Medulla oblongata (tissue), 1 donor: Measurements from ENCODE around the gene METRN.
"Not testable (repeated sequence)": the region's sequence is repeated elsewhere in the genome, so short reads cannot be mapped to it uniquely, and the experiment has no call there.

Experiments
- DNase-seq: peaks from one replicate; pipeline ENCODE4 v3.0.0-alpha.2; 2015; ENCODE audit errors: extremely low spot score

METRN gene

DNA sequence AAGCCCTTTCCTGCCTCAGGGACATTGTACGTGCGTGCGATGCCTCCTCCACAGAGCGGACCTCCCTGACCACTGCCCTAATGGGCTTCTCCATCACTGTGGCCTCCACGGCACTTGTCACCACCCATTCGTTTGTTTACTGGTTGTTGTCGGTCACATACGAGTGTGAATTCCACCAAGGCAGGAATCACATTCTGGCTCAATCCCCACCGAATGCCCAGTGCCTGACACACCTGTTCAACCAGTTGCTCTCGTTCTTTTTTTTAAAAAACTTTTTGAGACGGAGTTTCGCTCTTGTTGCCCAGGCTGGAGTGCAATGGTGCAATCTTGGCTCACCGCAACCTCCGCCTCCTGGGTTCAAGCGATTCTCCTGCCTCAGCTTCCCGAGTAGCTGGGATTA lies 23.7 kb upstream of the METRN start:
- not testable (repeated sequence) for DNase-seq

DNA sequence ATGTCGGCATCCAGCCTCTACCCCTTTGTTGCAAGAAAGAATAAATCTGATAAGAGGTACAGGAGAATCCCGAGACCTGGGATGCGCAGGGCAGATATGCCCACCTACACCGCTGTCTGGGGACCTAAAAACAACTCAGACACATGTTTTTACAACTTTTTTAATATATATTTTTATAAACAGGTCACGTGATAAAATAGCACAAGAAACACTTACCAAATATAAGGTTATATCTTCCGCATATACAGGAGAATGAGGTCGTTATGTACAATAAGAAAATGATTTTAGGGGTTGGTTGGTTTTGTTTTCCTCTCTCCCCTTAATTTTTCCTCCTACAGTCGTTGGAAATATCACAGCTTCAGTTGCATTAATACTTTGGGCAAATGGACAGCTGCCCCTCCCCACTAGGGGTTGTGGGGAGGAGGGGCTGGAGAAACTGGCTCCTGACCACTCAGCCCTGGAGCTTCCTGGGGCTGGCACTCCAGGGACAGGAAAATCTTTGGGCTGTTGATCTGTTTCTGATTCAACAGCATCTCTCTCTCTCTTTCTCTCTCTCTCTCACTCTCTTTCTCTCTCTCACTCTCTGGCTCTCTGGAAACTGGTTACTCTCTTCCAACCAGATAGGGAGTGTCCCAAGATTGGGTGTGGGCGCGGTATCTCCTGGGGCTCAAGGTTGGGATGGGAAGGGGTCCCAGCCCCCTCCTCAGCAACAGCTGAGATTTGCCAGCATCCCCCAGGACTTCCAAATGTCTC lies 22.4 kb upstream of the METRN start:
- no peak for DNase-seq

DNA sequence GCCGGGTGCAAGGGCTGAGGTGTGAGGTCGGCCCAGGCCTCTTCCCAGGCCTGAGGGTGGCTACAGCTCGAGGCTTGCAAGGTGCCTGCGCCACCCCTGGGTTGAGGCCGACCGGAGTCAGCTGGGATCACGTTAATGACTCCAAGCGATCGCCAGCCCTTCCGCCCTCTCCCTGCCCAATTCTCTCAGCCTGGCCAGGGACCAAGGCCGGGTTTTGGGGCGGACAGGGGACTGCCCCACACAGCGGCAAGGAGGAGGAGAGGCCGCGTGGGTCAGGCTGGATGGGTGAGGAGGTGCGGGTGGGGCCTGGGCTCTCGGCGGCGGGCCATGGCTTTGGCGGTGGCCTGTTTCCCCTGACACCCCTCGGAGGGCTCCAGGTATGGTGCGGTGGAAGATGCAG lies 21.6 kb upstream of the METRN start:
- no peak for DNase-seq

DNA sequence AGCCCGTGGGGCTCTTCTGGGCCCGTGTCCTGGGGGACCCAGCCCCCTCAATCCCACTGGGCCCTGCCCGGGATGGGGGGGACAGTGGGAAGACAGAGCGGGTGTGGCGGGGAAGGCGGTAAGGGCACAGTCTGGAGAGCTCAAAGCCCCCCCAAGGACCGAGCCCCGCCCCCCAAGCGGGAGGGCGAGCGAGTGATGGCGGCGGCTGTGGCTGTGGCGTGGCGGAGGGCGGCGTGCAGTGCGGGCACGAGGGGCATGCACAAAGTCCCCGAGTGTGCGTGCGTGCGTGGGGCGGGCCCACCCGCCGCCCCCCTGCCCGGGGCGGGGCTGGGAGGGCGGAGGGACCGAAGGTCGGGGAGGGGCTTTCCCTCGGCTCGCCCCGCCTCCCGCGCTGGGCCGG lies 21.2 kb upstream of the METRN start:
- no peak for DNase-seq

DNA sequence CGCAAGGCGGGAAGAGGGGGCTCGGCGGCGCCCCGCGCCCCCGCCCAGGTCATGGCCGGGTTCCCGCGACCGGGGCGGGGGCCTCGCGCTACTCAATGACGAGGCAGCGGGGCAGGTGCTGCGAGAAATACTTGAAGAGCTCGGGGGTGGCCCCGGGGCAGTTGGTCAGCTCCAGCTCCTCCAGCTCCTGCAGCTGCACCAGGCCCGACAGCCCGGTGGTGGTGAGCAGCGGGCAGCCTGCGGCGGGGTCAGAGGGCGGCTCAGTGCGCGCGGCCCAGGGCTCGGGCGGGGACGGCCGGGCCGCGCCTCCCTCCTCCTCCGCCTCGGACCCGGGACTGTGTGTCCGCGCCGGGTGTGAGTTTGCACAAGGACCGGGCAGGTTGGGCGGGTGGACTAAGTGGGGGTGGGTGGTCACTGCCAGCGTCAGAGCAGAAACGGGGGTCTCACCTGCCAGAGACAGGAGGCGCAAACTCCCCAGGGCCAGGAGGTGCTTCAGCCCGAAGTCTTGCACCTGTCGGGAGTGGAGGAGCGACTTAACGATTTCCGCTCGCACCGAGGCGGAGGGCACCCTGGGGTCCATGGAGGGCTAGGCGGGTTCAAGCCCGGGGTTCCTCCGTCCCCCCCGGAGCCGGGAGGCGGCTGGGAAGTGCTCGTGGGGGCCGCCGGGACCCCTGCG lies 20.6 kb upstream of the METRN start:
- DNase-seq: no peak

DNA sequence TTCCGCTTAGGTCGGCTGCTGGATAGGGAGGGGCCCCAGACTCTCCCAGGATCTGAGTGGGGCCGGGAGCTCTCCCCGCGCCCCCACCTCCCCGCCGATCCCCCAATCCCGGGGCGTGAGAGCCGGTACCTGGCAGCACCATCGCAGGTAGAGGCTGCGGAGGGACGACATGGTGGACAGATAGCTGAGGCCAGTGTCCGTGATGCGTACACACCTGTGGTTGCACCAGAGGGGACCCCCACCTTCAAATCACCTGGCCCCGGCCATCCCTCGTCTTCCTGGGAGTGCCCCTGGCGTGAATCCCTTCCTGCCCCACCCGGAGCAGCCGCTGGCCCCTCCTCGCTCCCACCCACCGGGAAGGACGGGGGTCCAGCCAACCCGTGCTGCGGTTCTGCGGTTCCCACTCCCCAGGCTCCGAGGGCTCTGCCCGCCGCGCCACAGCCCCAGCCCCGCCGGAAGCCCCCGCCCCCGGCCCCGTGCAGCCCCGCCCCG lies 20.0 kb upstream of the METRN start:
- DNase-seq: no peak

DNA sequence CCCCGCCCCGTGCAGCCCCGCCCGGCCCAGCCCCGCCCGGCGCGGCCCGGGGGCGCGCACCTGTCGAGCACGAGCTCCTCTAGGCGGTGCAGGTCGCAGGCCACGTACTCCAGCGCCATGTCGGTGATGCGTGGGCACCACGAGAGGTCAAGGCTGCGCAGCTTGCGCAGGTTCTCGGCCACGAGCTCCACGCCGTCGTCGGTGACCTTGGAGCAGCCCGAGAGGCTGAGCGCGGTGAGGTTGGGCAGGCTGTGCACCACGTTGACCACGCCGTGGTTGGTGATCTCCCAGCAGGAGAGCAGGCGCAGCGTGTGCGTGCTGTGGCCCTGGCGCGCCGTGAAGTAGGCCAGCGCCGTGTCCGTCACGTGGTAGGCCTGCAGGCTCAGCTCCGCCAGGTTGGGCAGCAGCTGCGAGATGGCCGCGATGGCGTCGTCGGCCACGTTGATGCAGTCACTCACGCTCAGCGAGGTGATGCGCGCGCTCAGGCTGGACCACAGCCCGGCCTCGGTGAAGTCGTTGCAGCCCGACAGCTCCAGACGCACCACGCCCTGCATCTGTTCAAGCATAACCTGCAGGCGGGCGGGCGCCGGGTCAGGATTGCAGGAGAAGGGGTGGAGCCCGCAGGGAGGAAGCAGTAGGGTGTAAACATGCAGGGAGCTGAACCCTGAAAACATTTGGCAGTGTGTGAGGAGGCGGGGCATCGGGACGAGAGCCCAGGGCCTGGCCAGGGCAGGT lies 19.4 kb upstream of the METRN start:
- no peak for DNase-seq

DNA sequence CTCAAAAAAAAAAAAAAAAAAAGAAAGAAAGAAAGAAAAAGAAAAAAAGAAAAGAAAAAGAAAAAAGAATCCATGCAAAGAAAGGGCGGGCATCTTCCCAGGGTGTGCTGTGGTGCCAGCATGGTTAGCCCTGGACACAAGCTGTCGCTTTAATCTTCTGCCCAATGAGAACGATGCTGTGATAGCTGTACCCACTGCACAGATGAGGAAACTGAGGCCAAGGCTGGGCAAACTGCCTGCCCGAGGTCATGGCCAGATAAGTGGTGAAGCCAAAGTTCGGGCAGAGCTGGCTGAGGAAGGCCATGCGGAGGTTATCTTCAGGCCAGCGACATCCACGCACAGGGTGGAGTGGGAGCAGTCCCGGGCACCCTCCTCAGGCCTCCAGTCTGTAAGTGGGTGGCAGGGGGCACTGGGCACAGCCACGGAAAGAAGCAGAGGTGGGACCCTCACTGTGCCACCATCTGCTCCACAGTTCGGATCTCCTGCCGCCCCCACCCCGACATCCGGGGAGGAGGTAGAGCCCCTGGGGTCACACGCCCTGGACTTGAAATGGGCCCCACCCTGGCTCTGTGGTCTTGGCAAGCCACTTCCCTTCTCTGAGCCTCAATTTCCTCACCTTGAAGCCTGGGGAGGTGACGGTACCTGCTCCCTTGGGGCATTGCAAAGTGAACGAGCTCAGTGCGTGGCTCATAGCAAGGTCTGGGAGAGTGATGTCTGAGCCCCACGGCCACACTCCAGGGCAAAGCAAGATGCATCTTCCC lies 15.8 kb upstream of the METRN start:
- DNase-seq: no peak

DNA sequence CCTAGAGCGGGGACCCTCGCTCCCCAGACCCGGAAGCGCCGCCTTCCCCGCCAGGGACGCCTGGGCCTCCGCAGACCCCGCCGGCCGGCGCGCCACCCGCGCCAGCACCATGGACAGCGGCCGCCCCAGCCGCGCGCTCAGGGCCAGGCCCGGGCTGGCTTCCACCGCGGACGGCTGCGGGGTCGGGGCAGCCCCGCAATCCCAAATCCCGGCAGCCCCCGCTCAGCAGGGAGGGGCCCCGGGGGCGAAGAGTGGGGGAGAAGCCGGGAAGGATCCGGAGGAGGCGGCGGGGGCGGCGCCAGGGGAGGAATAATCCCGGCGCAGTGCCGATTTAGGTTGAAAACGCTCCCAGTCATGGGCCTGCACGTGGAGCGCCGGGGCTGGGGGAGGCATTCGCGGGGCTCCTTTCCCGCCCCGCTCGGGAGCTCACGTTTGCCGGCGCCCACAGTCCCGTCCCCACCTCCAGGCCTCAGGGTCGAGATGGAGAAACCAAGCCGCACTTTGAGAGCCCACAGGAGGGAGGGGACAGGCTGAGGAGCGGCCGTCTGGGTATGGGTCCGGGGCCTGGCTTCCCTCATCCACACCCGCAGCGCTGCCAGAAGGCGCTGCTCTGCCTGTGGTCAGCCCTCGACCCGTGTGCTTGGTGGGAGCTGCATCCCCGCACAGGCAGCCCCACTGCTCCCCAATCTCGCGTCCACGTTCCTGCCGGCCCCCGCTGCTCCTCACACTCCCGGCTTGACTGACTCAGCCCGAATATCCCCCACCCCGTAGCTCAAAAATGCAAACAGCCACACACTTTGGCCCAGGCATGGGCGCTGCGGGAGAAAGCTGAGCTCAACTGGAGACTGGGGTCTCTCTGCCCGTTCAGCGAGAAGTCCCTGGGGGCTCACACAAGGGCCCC lies 14.0 kb upstream of the METRN start:
- no peak for DNase-seq

DNA sequence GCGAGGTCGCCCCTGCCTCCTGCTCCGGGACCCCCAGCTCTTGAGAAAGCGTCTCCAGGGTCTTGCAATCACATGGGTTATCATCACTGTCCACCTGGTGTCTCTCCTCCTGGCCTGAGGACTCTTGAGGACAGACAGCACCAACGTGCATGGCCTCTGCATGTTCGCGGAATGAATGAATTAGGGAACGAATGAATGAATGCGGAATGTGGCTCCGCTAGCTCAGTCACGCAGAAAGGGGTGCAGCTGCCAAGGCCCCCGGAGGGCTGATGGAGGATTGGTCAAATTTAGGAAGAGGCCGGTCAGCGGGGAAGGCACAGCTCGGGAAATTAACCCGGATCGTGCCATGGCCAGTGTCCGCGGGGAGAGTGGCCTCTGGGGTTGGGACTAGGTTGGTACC lies 12.6 kb upstream of the METRN start:
- DNase-seq: no peak

DNA sequence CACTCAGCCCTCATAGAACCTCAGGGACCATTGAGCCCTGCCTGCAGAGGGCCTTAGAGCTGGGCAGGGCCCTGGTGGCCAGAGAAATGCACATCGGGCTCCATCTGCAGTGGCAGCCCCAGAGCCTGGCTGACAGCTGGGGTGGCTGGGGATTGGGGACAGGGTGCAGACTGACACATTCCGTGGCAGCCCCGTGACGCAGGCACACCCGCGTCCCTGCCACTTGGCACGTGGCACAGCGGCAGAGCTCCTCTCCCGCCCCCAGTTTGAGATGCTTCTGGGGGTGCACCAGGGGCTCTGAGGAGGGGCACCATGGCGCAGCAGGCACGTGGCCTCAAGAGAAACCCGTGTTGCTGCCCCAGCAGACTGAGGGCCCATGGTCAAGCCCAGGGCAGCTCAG lies 11.5 kb upstream of the METRN start:
- DNase-seq: no peak

DNA sequence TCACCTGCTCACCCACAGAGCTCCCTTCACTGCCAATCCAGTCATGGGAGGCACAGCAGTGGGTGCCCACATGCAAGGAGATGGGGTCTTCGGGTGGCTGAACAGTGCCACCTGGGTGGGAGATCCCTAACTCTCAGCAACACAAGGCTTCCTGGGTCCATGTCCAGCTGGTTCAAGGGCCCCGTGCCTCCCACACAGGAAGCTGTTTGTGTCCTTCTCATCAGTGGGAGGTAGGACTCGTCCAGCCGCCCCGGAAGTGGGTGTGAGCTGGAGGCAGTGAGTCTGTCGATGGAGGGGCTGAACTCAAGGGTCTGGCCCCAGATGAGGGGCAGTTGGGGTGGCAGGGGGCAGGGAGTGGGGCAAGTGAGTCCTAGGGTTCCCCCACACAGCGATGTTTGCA lies 10.9 kb upstream of the METRN start:
- no peak for DNase-seq

DNA sequence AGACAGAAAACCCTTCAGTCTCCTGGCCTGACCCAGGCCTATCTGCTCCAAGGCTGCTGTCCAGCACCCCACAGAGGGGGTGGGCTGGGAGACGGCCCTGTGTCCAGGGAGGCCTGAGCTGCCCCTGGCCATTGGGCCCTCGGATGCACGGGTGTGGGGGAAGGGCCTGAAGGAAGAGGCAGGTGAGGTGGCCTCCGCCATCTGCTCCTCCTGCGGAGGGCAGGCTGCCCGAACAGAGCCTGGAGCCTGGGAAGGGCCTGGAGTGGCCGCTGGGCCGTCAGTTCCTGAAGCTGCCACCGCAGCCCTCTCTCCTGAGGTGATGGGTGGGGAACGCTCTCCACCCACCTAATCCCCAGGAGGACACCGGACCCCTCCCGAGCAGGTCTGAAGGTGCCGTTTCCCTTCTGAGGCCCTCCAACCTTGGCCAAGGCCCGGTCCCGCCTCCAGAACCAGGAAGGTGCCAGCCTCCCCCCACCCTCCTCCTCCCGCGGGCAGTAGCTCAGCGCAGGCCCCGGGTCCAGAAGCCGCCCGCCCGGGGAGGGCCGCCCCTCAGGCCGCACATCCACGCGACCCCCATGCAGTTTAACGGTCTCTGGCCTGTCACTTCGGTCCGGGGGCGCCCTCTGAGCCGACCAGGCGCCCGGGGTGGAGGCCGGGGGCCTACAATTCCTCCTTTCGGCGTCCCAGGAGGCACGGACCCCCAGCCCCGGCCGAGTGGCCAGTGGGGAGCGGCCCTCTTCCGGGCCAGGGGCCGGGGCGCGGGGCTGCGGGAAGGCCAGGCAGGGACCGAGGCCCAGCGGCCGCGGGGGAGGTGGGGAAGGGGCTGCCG lies 10.2 kb upstream of the METRN start:
- DNase-seq: no peak

DNA sequence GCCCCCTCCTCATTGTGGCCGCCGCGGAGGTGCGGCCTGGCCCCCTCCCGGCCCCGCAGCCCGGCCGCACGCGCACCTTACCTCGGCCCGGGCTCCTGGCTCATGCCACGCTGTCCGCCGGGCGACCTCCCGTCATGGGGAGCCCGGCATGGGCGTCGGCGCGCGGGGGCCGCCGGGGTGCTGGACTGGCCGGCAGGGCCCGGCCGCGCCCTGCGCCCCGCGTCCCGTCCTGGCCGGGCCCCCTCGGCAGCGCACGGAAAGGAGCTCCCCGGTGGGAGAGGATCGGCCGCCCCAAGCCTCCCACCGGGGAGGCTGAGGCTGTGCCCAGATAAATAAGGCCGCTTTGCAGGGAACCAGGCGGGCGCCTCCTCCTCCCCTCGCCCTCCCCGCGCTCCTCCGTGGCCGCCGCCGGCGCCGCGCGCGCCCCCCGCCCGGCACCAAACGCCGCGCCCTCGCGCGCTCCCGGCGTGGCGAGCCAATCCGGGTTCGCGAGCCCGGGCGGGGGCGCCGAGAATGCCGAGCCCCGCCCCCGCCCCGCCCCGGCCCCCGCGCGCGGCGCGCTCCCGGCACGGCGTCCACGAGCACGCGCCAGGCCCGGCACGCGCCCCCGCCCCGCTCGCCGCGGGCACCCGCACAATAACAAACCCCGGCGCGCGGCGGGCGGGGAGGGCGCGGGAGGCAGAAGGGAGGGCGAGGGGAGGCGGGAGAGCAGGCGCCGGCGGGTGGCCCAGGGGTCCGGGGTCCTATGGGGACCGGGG lies 9.3 kb upstream of the METRN start, which contains the start of gene FBXL16:
Gene FBXL16 (minus strand): TSS at position 371 of the 758 bp plus-strand sequence. CDS start 8,396 bp downstream, outside the sequence.
- DNase-seq: peak; percentile 59

DNA sequence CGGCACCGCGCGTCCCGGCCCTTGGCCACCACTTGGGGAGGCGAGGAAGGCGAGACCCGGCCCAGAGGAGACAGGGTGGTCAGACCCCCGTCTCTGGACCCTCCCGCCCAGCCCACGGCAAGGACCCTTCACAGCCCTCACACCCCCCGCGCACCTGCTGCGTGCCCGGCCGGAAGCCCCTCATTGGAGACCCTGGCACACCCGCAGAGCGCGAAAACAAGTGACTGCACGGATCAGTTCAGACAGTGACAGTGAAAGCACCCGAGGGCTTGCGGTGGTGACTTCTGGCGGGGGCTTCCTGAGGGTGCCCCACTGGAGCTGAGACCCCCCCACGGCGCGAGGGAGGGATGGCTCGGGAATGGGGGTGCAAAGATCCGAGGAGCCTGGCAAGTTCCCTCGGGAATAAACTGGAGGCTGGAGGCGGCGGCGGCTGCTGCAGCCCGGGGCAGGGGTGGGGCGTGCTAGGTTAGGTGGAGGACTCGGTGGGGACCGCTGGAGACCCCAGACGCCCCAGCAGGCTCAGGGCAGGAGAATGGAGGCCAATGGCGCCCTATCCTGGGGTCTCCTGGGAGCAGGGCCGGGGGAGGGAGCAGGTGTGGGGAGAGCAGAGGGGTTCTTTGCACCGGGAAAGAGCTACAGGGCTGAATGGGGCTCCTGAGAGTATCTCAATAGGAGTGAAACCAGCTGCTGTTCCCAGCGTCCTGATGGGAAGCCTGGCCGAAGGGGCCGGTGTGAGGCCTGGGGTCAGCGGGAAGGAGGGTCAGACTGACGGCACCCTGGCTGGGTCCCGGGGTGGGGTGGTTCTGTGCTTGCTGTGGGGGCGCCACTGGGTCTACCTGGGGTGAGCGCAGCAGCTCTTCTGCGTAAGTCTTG lies 8.5 kb upstream of the METRN start:
- no peak for DNase-seq

DNA sequence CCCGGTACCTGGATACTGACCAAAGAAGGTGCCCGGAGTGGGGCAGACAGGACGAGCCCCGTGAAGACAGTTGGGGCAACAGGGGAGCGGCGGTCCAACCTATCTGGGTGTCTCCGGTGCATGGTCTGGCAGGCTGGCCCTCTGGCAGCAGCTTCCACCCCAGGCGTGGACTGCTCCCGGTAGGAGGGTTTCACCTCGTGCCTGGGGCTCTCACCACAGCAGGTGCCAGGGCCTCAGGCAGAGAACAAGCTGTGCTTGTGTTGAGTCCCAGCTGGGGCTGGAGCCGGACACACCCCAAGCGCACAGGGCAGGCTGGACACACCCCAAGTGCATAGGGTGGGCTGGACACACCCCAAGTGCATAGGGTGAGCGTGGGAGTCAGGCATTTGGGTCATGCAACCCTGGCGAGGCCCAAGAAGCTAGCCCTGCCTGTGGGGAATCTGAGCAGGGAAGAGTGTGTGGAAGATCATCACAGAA lies 7.8 kb upstream of the METRN start:
- no peak for DNase-seq

DNA sequence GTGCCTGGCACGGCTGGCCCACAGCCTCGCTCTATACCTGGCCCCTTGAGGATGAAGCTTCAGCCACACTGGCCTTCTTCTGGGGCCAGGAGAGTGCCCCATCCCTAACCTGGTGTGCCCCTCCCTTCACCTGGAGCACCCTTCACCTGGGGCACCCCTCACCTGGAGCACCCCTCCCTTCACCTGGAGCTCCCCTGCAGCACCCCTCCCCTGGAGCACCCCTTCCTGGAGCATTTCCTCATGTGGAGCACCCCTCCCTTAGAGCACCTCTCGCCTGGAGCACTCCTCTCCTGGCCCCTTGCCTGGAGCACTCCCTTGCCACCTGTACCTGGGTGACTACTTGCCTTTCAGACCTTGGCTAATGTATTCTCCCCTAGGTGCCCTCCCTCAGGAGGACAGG lies 6.9 kb upstream of the METRN start:
- no peak for DNase-seq

DNA sequence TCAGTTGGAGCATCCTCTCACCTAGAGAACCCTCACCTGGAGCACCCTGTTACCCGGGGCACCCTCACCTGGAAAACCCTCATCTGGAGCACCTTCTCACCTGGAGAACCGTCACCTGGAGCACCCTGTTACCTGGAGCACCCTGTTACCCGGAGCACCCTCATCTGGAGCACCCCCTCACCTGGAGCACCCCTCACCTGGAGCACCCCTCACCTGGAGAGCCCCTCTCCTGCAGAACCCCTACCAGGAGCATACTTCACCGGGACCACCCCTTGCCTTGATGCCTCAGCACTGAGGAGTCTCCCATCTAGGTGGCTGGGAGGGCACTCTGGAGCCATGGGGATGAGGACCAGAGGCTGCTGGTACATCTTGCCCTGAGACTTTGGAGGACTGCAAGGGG lies 6.0 kb upstream of the METRN start:
- no peak for DNase-seq
